LNCaP clone FGC (cell line): ENCODE results near the gene WIPF2.

ENCODE experiments used
- DNase-seq: peaks from one replicate; pipeline ENCODE4 v3.0.0-alpha.2; 2011; ENCODE audit warnings: low read depth
- H3K4me3 ChIP-seq: 2 replicates; pipeline ENCODE4 v1.5.1; 2011; ENCODE audit warnings: mild to moderate bottlenecking, low read depth, low read length, control low read depth
- CTCF ChIP-seq: IDR thresholded peaks from 2 replicates; pipeline ENCODE4 v1.5.1; 2012; ENCODE audit warnings: mild to moderate bottlenecking; ENCODE audit not compliant: control insufficient read depth, insufficient read depth; ENCODE audit errors: extremely low read depth

WIPF2 gene

GRCh38 chr17:40329839-40330794, 111.0 kb downstream of the WIPF2 start:
- no peak for TF ChIP-seq CTCF
- peak overlapping the region; percentile 36 for H3K4me3 ChIP-seq
- peak; percentile 55 for DNase-seq

DNA sequence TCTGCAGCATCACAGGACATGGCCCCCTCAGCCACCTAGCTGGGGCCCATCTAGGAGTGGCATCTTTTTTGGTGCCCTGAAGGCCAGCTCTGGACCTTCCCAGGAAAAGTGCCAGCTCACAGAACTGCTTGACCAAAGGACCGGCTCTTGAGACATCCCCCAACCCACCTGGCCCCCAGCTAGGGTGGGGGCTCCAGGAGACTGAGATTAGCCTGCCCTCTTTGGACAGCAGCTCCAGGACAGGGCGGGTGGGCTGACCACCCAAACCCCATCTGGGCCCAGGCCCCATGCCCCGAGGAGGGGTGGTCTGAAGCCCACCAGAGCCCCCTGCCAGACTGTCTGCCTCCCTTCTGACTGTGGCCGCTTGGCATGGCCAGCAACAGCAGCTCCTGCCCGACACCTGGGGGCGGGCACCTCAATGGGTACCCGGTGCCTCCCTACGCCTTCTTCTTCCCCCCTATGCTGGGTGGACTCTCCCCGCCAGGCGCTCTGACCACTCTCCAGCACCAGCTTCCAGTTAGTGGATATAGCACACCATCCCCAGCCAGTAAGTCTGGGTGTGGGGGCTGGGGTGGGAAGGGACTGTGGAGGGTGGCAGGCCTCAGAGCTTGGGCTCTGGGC, 111.9 kb downstream of the WIPF2 start:
- no peak for TF ChIP-seq CTCF
- peak overlapping the region; percentile 36 for H3K4me3 ChIP-seq
- no peak for DNase-seq

DNA sequence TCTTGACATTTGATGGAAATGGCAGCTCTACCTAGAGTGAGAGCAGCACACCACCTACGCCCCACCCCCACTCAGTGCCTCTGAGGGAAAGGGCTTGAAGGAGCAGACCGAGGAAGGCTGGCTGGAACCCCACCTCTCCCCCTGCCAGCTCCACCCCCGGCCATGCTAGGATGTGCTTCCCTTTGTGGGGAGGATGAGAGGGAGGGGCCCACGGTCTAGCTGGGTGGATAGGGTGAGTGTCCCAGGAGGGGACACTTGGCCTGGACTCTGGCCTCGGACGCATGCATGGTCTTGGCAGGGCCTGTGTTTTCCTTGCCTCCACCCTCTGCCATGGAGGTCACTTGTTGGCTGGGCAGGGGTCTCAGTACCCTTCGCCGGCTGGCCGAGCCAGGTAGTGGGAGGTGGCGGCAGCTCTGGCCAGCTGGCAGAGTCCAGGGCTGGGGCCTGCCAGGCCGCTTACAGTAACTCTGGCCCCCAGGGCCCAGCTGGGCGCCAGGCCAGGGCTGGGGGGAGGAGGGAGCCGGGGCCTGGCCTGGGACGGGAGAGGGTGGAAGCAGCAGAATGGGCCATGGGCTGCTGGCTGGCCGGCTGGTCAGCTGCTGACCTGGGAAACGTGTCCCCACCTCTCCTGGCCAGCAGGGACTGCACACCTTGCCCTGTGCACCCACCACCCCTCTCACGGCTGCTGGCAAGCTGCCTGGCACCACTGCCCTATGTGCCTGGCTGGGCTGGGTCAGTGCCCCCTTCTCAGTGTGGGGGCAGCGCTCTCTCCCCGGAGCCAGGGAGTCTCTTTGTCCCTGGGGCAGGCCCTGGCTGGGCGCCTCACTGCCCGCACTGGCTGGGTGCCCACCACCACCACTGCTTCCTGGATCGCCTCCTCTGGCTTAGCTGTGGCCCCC, 112.9 kb downstream of the WIPF2 start:
- peak; percentile 69 for DNase-seq
- H3K4me3 ChIP-seq, result peak overlapping the region; percentile 18; the same call in 1 of the 2 replicates
- TF ChIP-seq CTCF, result no peak
